H1 (cell line): ENCODE measurements around the gene WDR1. TPM values are rescaled to one million over a fixed set of nuclear protein-coding genes. Genes with fewer than 3 reads are reported as not detected.

Experiments used
- CTCF ChIA-PET: fragments of 300-600 bp; sonication (Branson Sonifier 250); formaldehyde crosslinking; loops from one replicate; lab custom pipeline; 2021; ENCODE audit not compliant: partially characterized antibody; lab: Charles Lee
- POLR2A ChIA-PET: fragments of 300-600 bp; sonication (Branson Sonifier 250); formaldehyde crosslinking; loops from one replicate; lab custom pipeline; 2021; ENCODE audit warnings: inconsistent platforms; ENCODE audit not compliant: partially characterized antibody; lab: Charles Lee
- DNase-seq, 2 experiments: peaks; one replicate each; pipeline versions ENCODE4 v3.0.0 to v3.0.0-alpha.2; 2010 to 2022; ENCODE audit warnings: low spot score in 2 of 2, low read depth in 1 of 2, mixed read lengths in 1 of 2
- FAIRE-seq: peaks from 2 replicates; lab custom pipeline; 2011; peaks lifted over from hg19 to GRCh38; lab: Jason Lieb, UNC
- H2AFZ ChIP-seq: 2 replicates; pipeline ENCODE4 v1.8.1; 2012; ENCODE audit warnings: low read length, inconsistent platforms
- H2AK5ac ChIP-seq: 2 replicates; pipeline ENCODE4 v1.6.1; 2013; ENCODE audit warnings: low read depth, low read length
- H2BK120ac ChIP-seq: replicated peaks from 2 replicates; pipeline ENCODE3; 2013; ENCODE audit warnings: low read depth, low read length, inconsistent platforms
- H2BK12ac ChIP-seq: 2 replicates; pipeline ENCODE4 v1.6.1; 2013; ENCODE audit warnings: low read depth, low read length
- H2BK15ac ChIP-seq: 2 replicates; pipeline ENCODE4 v1.6.1; 2013; ENCODE audit warnings: low read length
- H2BK20ac ChIP-seq: 2 replicates; pipeline ENCODE4 v1.6.1; 2013; ENCODE audit warnings: low read length
- H2BK5ac ChIP-seq: 2 replicates; pipeline ENCODE4 v1.6.1; 2013; ENCODE audit warnings: low read depth, low read length
- H3K14ac ChIP-seq: 2 replicates; pipeline ENCODE4 v1.6.1; 2013; ENCODE audit warnings: inconsistent platforms; ENCODE audit not compliant: insufficient read length
- H3K18ac ChIP-seq: 2 replicates; pipeline ENCODE4 v1.6.1; 2013; ENCODE audit warnings: low read length; ENCODE audit errors: extremely low read depth
- H3K23ac ChIP-seq: 2 replicates; pipeline ENCODE4 v1.6.1; 2013; ENCODE audit warnings: inconsistent platforms; ENCODE audit not compliant: insufficient read length
- H3K23me2 ChIP-seq: 2 replicates; pipeline ENCODE4 v1.6.1; 2013; ENCODE audit warnings: low read depth, low read length
- H3K27ac ChIP-seq: 2 replicates; pipeline ENCODE4 v1.6.1; 2011; ENCODE audit warnings: low read depth, low read length, inconsistent platforms
- H3K27me3 ChIP-seq, 4 experiments: replicated peaks in 1 of 4; 1 replicate in 1 of 4; 2 replicates in 3 of 4; pipeline versions ENCODE4 v1.6.1 to v1.8.1; 2011 to 2013; ENCODE audit warnings: low read length in 3 of 4, mild to moderate bottlenecking in 3 of 4, inconsistent platforms in 2 of 4, mixed read lengths in 2 of 4, moderate library complexity in 1 of 4; ENCODE audit not compliant: control insufficient read depth in 3 of 4, insufficient read depth in 3 of 4; ENCODE audit errors: extremely low read depth in 1 of 4
- H3K36me3 ChIP-seq, 4 experiments: 2 replicates each; pipeline versions ENCODE4 v1.6.1 to v1.8.1; 2011 to 2013; ENCODE audit warnings: mild to moderate bottlenecking in 4 of 4, low read length in 3 of 4, moderate library complexity in 2 of 4, control low read depth in 1 of 4, inconsistent platforms in 1 of 4; ENCODE audit not compliant: insufficient read depth in 4 of 4, control insufficient read depth in 2 of 4
- H3K4ac ChIP-seq: replicated peaks from 2 replicates; pipeline ENCODE3; 2013; ENCODE audit warnings: low read length, low read depth, mixed read lengths, inconsistent platforms; ENCODE audit not compliant: insufficient read length
- H3K4me1 ChIP-seq, 4 experiments: replicated peaks in 1 of 4; 1 replicate in 1 of 4; 2 replicates in 3 of 4; pipeline versions ENCODE4 v1.6.1 to v1.8.1; 2011 to 2013; ENCODE audit warnings: low read length in 3 of 4, inconsistent platforms in 2 of 4, mixed read lengths in 1 of 4; ENCODE audit not compliant: insufficient read depth in 4 of 4, control insufficient read depth in 3 of 4
- H3K4me2 ChIP-seq, 2 experiments: 2 replicates each; pipeline versions ENCODE4 v1.6.1 to v1.8.1; 2011 to 2013; ENCODE audit warnings: low read depth in 2 of 2, low read length in 2 of 2, control low read depth in 1 of 2, inconsistent platforms in 1 of 2, mild to moderate bottlenecking in 1 of 2; ENCODE audit not compliant: insufficient read depth in 1 of 2
- H3K4me3 ChIP-seq, 4 experiments: fragments of 200-600, 300-600 bp in 1 of 4; sonication (generic), shearing (Covaris generic), sonication (Bioruptor Twin) in 1 of 4; 2 replicates each; pipeline versions ENCODE4 v1.5.1 to v1.8.1; 2011 to 2016; ENCODE audit warnings: low read length in 4 of 4, low read depth in 3 of 4, control low read depth in 2 of 4, inconsistent platforms in 2 of 4, mild to moderate bottlenecking in 2 of 4, mixed read lengths in 1 of 4, moderate library complexity in 1 of 4; ENCODE audit not compliant: insufficient read depth in 2 of 4; ENCODE audit errors: extremely low read depth in 1 of 4
- H3K56ac ChIP-seq: replicated peaks from 2 replicates; pipeline ENCODE3; 2013; ENCODE audit warnings: low read depth, mild to moderate bottlenecking, mixed read lengths, low read length, inconsistent platforms; ENCODE audit not compliant: insufficient read length
- H3K79me1 ChIP-seq: 2 replicates; pipeline ENCODE4 v1.6.1; 2013; ENCODE audit warnings: low read depth, low read length, control low read depth
- H3K79me2 ChIP-seq, 2 experiments: 2 replicates each; pipeline versions ENCODE4 v1.6.1 to v1.8.1; 2012 to 2013; ENCODE audit warnings: low read length in 2 of 2, mild to moderate bottlenecking in 2 of 2, inconsistent platforms in 1 of 2; ENCODE audit not compliant: insufficient read depth in 2 of 2, control insufficient read depth in 1 of 2
- H3K9ac ChIP-seq, 4 experiments: replicated peaks in 1 of 4; 1 replicate in 1 of 4; 2 replicates in 3 of 4; pipeline versions ENCODE4 v1.6.1 to v1.8.1; 2011 to 2013; ENCODE audit warnings: low read depth in 3 of 4, low read length in 3 of 4, control low read depth in 2 of 4, mild to moderate bottlenecking in 2 of 4, moderate library complexity in 2 of 4, inconsistent platforms in 1 of 4; ENCODE audit errors: extremely low read depth in 1 of 4
- H3K9me3 ChIP-seq, 2 experiments: 2 replicates each; pipeline versions ENCODE4 v1.6.1 to v1.8.1; 2012 to 2013; ENCODE audit warnings: mild to moderate bottlenecking in 2 of 2, moderate library complexity in 2 of 2, control low read depth in 1 of 2, inconsistent platforms in 1 of 2, low read depth in 1 of 2, low read length in 1 of 2, mixed read lengths in 1 of 2; ENCODE audit not compliant: insufficient read depth in 2 of 2
- H4K20me1 ChIP-seq, 2 experiments: replicated peaks in 1 of 2; 2 replicates each; pipeline versions ENCODE3 to v1.8.1; 2011 to 2013; ENCODE audit warnings: inconsistent platforms in 2 of 2, low read length in 2 of 2, mild to moderate bottlenecking in 1 of 2; ENCODE audit not compliant: insufficient read depth in 2 of 2, control insufficient read depth in 1 of 2
- H4K5ac ChIP-seq: 2 replicates; pipeline ENCODE4 v1.6.1; 2013; ENCODE audit warnings: low read length, low read depth, mixed read lengths, inconsistent platforms; ENCODE audit not compliant: insufficient read length
- H4K8ac ChIP-seq: 2 replicates; pipeline ENCODE4 v1.8.0; 2013; ENCODE audit warnings: mild to moderate bottlenecking, moderate library complexity, low read length, inconsistent platforms; ENCODE audit not compliant: insufficient read depth; ENCODE audit errors: extremely low read depth
- H4K91ac ChIP-seq: replicated peaks from 2 replicates; pipeline ENCODE3; 2013; ENCODE audit warnings: low read length, mixed read lengths, inconsistent platforms; ENCODE audit not compliant: insufficient read length
- CBX8 ChIP-seq: fragments of 300-800, 300-1000 bp; sonication (generic); IDR thresholded peaks from 2 replicates; pipeline ENCODE4 v1.7.1; 2016; ENCODE audit warnings: low read depth, low read length, borderline replicate concordance
- GABPA ChIP-seq: IDR thresholded peaks from 2 replicates; pipeline ENCODE4 v1.6.1; 2011; ENCODE audit warnings: mild to moderate bottlenecking, low read length, moderate library complexity, borderline replicate concordance; ENCODE audit not compliant: insufficient read depth
- JUN ChIP-seq: IDR thresholded peaks from 2 replicates; pipeline ENCODE4 v1.6.1; 2011; ENCODE audit warnings: low read depth, mild to moderate bottlenecking, improper control_type of control experiment, low read length
- RNF2 ChIP-seq: fragments of 200-900, 300-1000 bp; sonication (generic); IDR thresholded peaks from 2 replicates; pipeline ENCODE4 v1.7.1; 2016; ENCODE audit warnings: borderline replicate concordance, low read depth, mild to moderate bottlenecking, antibody characterized with exemption, low read length; ENCODE audit not compliant: poor library complexity, severe bottlenecking; ENCODE audit errors: missing control alignments
- WGBS, 2 experiments: shearing (Covaris generic) in 1 of 2; methylation state at CpG; one replicate each; pipeline versions ENCODE4 v1.1.6 to v1.1.7; 2013 to 2015; ENCODE audit warnings: low lambda C conversion rate in 2 of 2, mixed read lengths in 2 of 2, inconsistent platforms in 1 of 2, low coverage in 1 of 2, missing lambda C conversion rate in 1 of 2; ENCODE audit not compliant: insufficient replicate concordance in 2 of 2, insufficient coverage in 1 of 2, insufficient read length in 1 of 2; ENCODE audit errors: extremely low coverage in 1 of 2, missing lambda C conversion rate in 1 of 2; 5-methylcytosine and 5-hydroxymethylcytosine counted together
- polyA plus RNA-seq, 7 experiments: library from polyadenylated mRNA; depleted of rRNA in 3 of 7; stranded (reverse) in 5 of 7; unstranded in 2 of 7; fragments of >200 nt in 5 of 7; fragments of 200-250 nt in 2 of 7; gene quantifications; 1 replicate in 5 of 7; 2 replicates in 1 of 7; 4 replicates in 1 of 7; pipeline versions ENCODE4 v1.2.1 to v1.2.3, GENCODE V29; 2011 to 2013; ENCODE audit warnings: missing spikeins in 2 of 7, mixed read lengths in 2 of 7
- total RNA-seq: library from RNA; stranded (reverse); fragmentation: NEBNext Ultra II Directional; extraction: Animal tissue kit (Norgen Biotek cat#: 25700); gene quantifications from 2 replicates; pipeline ENCODE4 v1.2.1, GENCODE V29; 2021
- TF ChIP-seq, protein P1 (sequence below): IDR thresholded peaks from 2 replicates; pipeline ENCODE4 v1.6.1; 2012; ENCODE audit warnings: inconsistent platforms

The WDR1 gene
- total and polyA plus RNA-seq, 2 of the 8 experiments (the other 6 are each of a cell fraction or from before 2014, with no cell fraction given), result 315 to 377 TPM

DNA sequence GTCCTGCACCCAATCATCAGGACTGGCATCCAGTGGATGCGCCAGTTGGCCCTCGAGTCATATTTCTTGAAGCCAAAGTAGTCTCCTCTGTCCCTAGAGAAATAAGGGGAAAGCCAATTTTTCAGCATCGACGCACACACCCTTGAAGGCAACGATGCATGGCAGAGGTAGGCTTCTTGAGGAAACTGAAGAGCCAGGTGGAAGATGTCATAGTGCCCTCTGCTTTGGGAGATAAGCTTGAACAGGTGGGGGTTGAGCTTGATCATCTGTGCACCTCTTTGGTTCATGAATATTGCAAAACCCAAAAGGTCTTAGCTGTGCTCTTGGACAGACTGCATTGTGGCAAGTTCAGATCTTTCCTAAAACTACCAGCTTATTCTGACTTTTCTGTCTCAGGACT is 34.6 kb upstream of the WDR1 start:
- Histone ChIP-seq H4K91ac (no peak overlapping the region), H3K36me3 (no peaks in the 10 kb centered on the region), H4K5ac (no peak overlapping the region), H4K20me1 (no peaks in the 10 kb centered on the region), H2BK12ac (no peak overlapping the region), H3K4me2 (no peak overlapping the region), H2BK5ac (no peak overlapping the region), H2AFZ (no peak overlapping the region), H3K79me2 (no peaks in the 10 kb centered on the region), H3K4me1 (no peaks in the 10 kb centered on the region), H3K23me2 (no peaks in the 10 kb centered on the region), H3K4ac (no peak overlapping the region), H3K27me3 (no peaks in the 10 kb centered on the region; a peak in 1 of 7 replicates), H3K27ac (no peak overlapping the region), H4K8ac (no peak overlapping the region), H2BK20ac (no peak overlapping the region), H3K23ac (no peak overlapping the region), H3K56ac (no peak overlapping the region), H3K14ac (no peak overlapping the region), H3K9ac (no peak overlapping the region), H3K9me3 (no peaks in the 10 kb centered on the region), H2BK15ac (no peak overlapping the region), H3K79me1 (no peaks in the 10 kb centered on the region), H3K18ac (no peak overlapping the region), H2AK5ac (no peak overlapping the region), H3K4me3 (no peak overlapping the region), H2BK120ac (no peak overlapping the region)
- 88% methylated on average over 5 of the region's 5 CpGs; no CpG with 5 or more reads in 1 of the 2 experiments for WGBS, 2 experiments
- ChIA-PET CTCF (interaction anchor here (0.5 to 5.9 kb wide), 9 partner anchors 8 to 387 kb away, joined by 3 to 45 read pairs (median 7); no protein-coding TSS in a partner anchor), POLR2A (interaction anchor here (0.5 to 4.0 kb wide), 2 partner anchors 33 to 77 kb away, joined by 3 to 18 read pairs; partner anchors contain the start of gene WDR1)
- DNase-seq, result no peak
- FAIRE-seq, result no peak
- TF ChIP-seq CBX8 (no peak), GABPA (no peak), RNF2 (no peak), JUN (no peak)
- TF ChIP-seq, protein P1, sequence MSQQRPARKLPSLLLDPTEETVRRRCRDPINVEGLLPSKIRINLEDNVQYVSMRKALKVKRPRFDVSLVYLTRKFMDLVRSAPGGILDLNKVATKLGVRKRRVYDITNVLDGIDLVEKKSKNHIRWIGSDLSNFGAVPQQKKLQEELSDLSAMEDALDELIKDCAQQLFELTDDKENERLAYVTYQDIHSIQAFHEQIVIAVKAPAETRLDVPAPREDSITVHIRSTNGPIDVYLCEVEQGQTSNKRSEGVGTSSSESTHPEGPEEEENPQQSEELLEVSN, result no peak
